CD4-positive, alpha-beta T cell treated with Interleukin-4 for 1 hour (primary cell): ENCODE measurements around the gene TCF19.

Experiments
- DNase-seq, 2 donors: peaks; one replicate each; pipeline ENCODE4 v3.0.0-alpha.2; 2020 to 2022

TCF19 gene

GRCh38 chr6:31128093-31128676, 30.2 kb upstream of the TCF19 start:
- DNase-seq, result peak; percentile 69 to 75

- DNase-seq, result no peak
Measured at GRCh38 chr6:31129130-31129529, 29.3 kb upstream of the TCF19 start.

- DNase-seq, result no peak
Measured at GRCh38 chr6:31130751-31131150, 27.6 kb upstream of the TCF19 start.

DNA sequence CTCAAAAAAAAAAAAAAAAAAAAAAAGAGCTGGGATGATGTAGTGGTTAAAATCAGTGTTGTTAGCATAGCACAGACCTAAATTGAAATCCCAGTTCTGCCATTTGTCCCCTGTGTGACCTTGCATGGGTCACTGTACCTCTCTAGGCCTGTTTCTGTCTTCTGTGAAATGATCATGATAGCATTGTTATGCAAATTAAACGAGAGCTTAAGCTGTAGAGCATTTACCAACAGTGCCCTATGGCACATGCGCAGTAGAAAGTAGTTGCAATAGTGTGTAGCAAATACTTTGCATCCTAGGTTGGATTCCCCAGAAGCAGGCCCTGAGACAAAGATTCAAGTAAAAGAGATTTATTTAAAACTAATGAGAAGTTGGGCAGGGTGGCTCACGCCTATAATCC, 26.8 kb upstream of the TCF19 start:
- no peak for DNase-seq

- DNase-seq, result no peak
Measured at GRCh38 chr6:31132806-31133205, 25.6 kb upstream of the TCF19 start.

DNA sequence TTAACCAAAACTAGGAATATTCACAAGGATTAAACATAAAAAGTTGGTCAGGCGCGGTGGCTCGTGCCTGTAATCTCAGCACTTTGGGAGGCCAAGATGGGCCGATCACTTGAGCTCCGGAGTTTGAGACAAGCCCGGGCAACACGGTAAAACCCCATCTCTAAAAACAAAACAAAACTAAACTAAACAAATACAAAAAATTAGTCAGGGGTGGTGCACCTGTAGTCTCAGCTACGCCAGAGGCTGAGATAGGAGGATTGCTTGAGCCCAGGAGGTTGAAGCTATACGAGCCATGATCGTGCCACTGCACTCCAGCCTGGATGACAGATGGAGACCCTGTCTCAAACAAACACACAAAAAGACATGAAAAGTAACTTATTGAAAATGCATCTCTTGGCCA, 22.7 kb upstream of the TCF19 start:
- no peak for DNase-seq

DNA sequence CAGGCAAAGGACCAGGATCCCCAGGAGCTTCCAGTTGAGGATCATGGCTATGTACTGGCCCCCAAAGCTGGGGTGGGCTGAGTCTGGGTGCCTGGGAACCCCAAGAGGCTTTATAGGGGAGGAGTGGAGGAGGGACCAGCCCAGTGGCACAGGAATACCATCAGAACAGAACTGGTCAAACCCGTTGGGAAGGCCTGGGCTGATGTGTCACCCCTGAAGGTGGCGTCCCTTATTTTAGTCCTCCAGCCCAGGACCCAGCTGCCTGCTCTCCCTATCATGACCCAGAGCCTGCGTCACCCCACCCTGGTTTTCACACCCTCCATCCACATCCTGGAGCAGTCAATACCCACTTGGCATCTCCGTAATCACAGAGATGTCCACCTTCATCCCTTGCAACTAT, 19.4 kb upstream of the TCF19 start, which contains the start of gene PSORS1C2:
Gene PSORS1C2 (minus strand): TSS at position 85 of the 400 bp plus-strand sequence. CDS start 40 bp downstream, at position 45.
- DNase-seq, result no peak

DNA sequence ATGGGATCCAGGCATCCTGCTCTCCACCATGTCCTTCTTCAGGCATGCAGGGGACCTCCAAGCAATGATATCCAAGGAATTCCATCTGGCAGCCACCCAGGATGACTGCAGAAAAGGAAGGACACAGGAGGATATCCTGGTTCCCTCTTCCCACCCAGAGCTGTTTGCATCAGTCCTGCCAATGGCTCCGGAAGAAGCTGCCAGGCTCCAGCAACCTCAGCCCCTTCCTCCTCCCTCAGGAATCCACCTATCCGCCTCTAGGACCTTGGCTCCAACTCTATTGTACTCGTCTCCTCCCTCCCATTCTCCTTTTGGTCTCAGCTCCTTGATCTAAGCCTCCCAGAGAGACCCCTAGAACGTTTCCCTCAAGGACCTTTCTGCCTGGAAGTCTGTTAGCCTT, 18.8 kb upstream of the TCF19 start:
- no peak for DNase-seq

GRCh38 chr6:31140643-31141042, 17.7 kb upstream of the TCF19 start:
- DNase-seq, result no peak

- DNase-seq, result no peak
Measured at GRCh38 chr6:31142361-31142761, 16.0 kb upstream of the TCF19 start.

GRCh38 chr6:31143148-31143547, 15.2 kb upstream of the TCF19 start:
- no peak for DNase-seq

GRCh38 chr6:31144296-31144969, 14.0 kb upstream of the TCF19 start:
- DNase-seq, result no peak

DNA sequence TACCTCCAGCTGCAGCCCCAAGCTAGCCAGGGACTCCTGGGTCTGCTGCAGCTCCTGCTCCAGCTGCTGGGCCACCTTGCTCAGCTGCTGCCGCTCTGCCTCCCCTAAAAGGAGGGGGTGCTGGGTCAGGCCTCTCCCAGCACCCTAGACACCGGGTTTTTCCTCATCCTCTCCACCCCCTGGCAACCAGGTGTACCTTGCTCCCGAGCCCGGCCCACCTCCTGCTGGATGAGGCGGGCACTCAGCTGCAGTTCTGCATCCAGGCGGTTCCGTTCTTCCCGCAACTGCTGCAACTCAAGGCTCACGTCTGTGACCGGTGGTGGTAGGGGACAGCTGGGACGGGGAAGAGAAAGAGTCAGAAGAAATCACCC, 13.4 kb upstream of the TCF19 start:
- DNase-seq, result no peak

DNA sequence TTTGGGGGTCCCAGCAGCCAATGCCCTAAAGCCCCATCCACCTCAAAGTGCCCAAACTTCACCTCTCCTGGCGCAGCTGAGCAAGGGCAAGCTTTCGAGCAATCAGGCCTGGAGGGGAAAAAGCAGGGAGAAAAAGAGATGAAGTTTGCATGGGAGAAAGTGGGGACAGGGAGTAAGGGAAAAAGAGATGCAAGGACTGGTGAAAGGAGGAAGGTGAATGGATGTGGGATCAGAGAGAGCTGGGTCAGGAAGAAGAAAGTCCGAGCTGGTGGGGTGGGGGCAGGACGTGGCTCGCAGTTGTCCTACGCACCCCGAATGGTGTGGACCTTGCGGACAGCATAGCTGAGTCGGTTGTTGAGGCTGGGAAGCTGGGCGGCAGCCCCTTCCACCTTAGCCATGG, 13.0 kb upstream of the TCF19 start:
- DNase-seq, result no peak

- DNase-seq, result no peak
Measured at GRCh38 chr6:31149827-31150447, 8.5 kb upstream of the TCF19 start.

- no peak for DNase-seq
Measured at GRCh38 chr6:31152781-31153180, 5.6 kb upstream of the TCF19 start.

- no peak for DNase-seq
Measured at GRCh38 chr6:31154436-31154835, 4.0 kb upstream of the TCF19 start.

GRCh38 chr6:31156641-31157040, 1.7 kb upstream of the TCF19 start:
- DNase-seq, result no peak

GRCh38 chr6:31157513-31158139, 763 bp upstream of the TCF19 start, which contains the start of gene CCHCR1:
Gene CCHCR1, minus strand, starts transcription at chr6:31157802. Its CDS starts 202 bp downstream, at chr6:31157600.
- DNase-seq, result no peak

DNA sequence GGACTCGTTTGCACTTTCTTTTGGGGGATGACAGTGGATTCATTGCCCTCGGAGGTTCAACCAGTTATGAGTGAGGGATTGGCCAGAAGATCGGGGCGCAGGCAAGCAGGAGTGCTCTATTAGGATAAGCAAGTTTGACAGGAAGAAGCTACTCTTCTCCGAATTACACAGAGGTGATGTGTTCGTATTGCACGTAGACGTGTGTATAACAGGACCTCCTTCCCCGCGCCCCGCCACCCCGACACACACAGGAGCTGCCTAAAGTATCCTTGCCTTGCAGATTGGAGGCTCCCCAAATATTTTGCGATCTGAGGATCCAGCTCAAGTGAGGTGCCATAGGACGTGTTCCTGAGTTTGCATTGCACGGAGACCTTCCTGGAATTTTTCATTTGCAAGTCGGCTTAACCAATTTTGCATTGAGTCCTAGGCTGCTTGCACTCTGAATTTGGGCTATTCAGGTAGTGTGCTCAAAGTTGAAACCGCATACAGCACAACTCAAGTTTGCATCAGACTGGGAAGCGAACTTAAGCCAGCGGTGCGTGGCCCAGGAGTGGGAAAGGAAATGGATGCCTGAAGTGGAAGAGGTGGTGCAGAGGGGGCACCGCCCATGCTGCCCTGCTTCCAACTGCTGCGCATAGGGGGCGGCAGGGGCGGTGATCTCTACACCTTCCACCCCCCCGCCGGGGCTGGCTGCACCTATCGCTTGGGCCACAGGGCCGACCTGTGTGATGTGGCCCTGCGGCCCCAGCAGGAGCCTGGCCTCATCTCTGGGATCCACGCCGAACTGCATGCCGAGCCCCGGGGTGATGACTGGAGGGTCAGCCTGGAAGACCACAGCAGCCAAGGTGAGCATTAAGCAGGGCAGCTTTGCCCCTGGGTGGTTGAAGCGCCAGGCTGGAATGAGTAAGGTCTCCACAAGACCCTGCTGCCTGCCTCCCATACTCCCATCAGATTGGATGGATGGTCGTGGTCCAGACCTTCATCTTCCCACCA, 770 bp downstream of the TCF19 start:
- DNase-seq, result no peak

DNA sequence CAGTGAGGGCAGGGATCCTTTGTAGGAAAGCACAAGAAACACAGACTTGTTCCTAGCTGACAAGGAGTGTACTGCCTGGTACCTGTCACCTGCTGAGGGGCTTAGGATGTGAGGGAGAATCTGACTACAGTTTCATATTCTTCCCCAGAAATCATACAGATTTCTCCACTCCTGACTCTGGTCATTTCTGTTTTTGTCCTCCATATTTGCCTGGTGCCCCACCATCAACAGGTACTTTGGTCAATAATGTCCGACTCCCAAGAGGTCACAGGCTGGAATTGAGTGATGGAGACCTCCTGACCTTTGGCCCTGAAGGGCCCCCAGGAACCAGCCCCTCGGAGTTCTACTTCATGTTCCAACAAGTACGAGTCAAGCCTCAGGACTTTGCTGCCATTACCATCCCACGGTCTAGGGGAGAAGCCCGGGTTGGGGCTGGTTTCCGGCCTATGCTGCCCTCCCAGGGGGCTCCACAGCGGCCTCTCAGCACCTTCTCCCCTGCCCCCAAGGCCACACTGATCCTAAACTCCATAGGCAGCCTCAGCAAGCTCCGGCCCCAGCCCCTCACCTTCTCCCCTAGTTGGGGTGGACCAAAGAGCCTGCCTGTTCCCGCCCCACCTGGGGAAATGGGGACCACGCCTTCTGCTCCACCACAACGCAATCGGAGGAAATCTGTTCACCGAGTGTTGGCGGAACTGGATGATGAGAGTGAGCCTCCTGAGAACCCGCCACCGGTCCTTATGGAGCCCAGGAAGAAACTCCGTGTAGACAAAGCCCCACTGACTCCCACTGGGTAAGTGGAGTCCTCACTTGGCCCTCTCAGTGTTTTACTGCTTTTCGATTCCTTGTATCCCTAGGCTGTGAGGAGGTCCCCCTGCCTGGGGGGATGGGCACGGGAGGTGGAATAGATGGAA, 3.1 kb downstream of the TCF19 start:
- no peak for DNase-seq
